B cell (primary cell): ENCODE results near the gene NCKAP5L. TPM values are rescaled to one million over a fixed set of nuclear protein-coding genes. Genes with fewer than 3 reads are reported as not detected.

Experiments
- ATAC-seq: fragments of 200-7000 bp; cut with Tn5 transposase; one replicate; pipeline ENCODE4 v1.10.0; 2021; ENCODE audit warnings: low read depth, mild to moderate bottlenecking, moderate number of reproducible peaks, moderate library complexity
- CTCF ChIA-PET: fragments of 350-600 bp; sonication (Branson Sonifier 250); formaldehyde crosslinking; loops from one replicate; lab custom pipeline; 2021; ENCODE audit warnings: antibody characterized with exemption, inconsistent platforms; lab: Charles Lee
- POLR2A ChIA-PET: fragments of 350-600 bp; sonication (Branson Sonifier 250); formaldehyde crosslinking; loops from one replicate; lab custom pipeline; 2021; ENCODE audit warnings: antibody characterized with exemption; lab: Charles Lee
- DNase-seq: peaks from one replicate; pipeline ENCODE4 v3.0.0; 2013
- H2AFZ ChIP-seq: 2 replicates; pipeline ENCODE4 v1.6.1; 2012; ENCODE audit warnings: mild to moderate bottlenecking, low read depth, low read length; ENCODE audit not compliant: insufficient read depth, poor library complexity, severe bottlenecking
- H3K27ac ChIP-seq, 2 donors: 1 replicate in 1 of 2; 2 replicates in 1 of 2; pipeline ENCODE4 v1.5.1; 2012 to 2013; ENCODE audit warnings: low read length in 2 of 2, mild to moderate bottlenecking in 2 of 2, moderate library complexity in 1 of 2
- H3K27me3 ChIP-seq, 4 experiments: fragments of 200-600 bp in 1 of 4; sonication (generic) in 1 of 4; replicated peaks in 1 of 4; 1 replicate in 2 of 4; 2 replicates in 2 of 4; pipeline versions ENCODE4 v1.6.1 to v1.7.0; 2013 to 2016; ENCODE audit warnings: low read length in 3 of 4, mild to moderate bottlenecking in 2 of 4, mixed read lengths in 1 of 4, moderate library complexity in 1 of 4; ENCODE audit not compliant: insufficient read depth in 4 of 4, control insufficient read depth in 3 of 4; ENCODE audit errors: control extremely low read depth in 1 of 4
- H3K36me3 ChIP-seq, 2 experiments: replicated peaks in 1 of 2; 1 replicate in 1 of 2; 2 replicates in 1 of 2; pipeline versions ENCODE4 v1.6.1 to v1.7.1; 2013; ENCODE audit warnings: low read length in 1 of 2; ENCODE audit not compliant: insufficient read depth in 2 of 2, control insufficient read depth in 1 of 2; ENCODE audit errors: control extremely low read depth in 1 of 2, extremely low read depth in 1 of 2
- H3K4me1 ChIP-seq, 2 donors: fragments of 200-600 bp in 1 of 2; sonication (generic) in 1 of 2; 1 replicate in 1 of 2; 2 replicates in 1 of 2; pipeline versions ENCODE4 v1.5.1 to v1.6.1; 2013 to 2017; ENCODE audit warnings: low read length in 2 of 2; ENCODE audit not compliant: control insufficient read depth in 2 of 2, insufficient read depth in 2 of 2
- H3K4me2 ChIP-seq: replicated peaks from 2 replicates; pipeline ENCODE3; 2012; ENCODE audit warnings: mild to moderate bottlenecking, low read depth, low read length; ENCODE audit not compliant: poor library complexity, severe bottlenecking
- H3K4me3 ChIP-seq, 5 experiments: fragments of 200-600 bp in 1 of 5; sonication (generic) in 1 of 5; 1 replicate in 3 of 5; 2 replicates in 2 of 5; pipeline versions ENCODE4 v1.5.1 to v1.7.0; 2011 to 2016; ENCODE audit warnings: low read length in 4 of 5, mild to moderate bottlenecking in 4 of 5, low read depth in 2 of 5, control low read depth in 1 of 5, moderate library complexity in 1 of 5; ENCODE audit not compliant: insufficient read depth in 1 of 5; ENCODE audit errors: control extremely low read depth in 1 of 5, extremely low read depth in 1 of 5
- H3K79me2 ChIP-seq: fragments of 200-600 bp; sonication (generic); one replicate; pipeline ENCODE4 v1.6.0; 2016; ENCODE audit warnings: low read length; ENCODE audit not compliant: control insufficient read depth, insufficient read depth
- H3K9ac ChIP-seq: fragments of 200-600 bp; sonication (generic); 2 replicates; pipeline ENCODE4 v1.6.1; 2017; ENCODE audit warnings: mild to moderate bottlenecking, low read length, moderate library complexity
- H3K9me3 ChIP-seq, 3 donors: one replicate each; pipeline versions ENCODE4 v1.6.1 to v1.7.1; 2013; ENCODE audit warnings: low read length in 2 of 3; ENCODE audit not compliant: control insufficient read depth in 2 of 3, insufficient read depth in 1 of 3; ENCODE audit errors: control extremely low read depth in 1 of 3
- H4K20me1 ChIP-seq: 2 replicates; pipeline ENCODE4 v1.6.0; 2012; ENCODE audit warnings: mild to moderate bottlenecking, low read length; ENCODE audit not compliant: insufficient read depth, control insufficient read depth, poor library complexity, severe bottlenecking
- H3K27ac Mint-ChIP-seq: one replicate; pipeline ENCODE4 v1.8.0; 2021; ENCODE audit warnings: mixed read lengths
- H3K27me3 Mint-ChIP-seq: one replicate; pipeline ENCODE4 v1.8.0; 2021; ENCODE audit warnings: mixed read lengths
- H3K4me1 Mint-ChIP-seq: one replicate; pipeline ENCODE4 v1.8.0; 2021; ENCODE audit warnings: mixed read lengths
- H3K4me3 Mint-ChIP-seq: one replicate; pipeline ENCODE4 v1.8.0; 2021; ENCODE audit warnings: mixed read lengths
- H3K9me3 Mint-ChIP-seq: one replicate; pipeline ENCODE4 v1.8.0; 2022; ENCODE audit warnings: mixed read lengths; ENCODE audit not compliant: insufficient read depth
- CTCF ChIP-seq: fragments of 200-600 bp; IDR thresholded peaks from one replicate; pipeline ENCODE4 v1.8.0; 2022; ENCODE audit warnings: antibody characterized with exemption, mild to moderate bottlenecking
- EZH2 ChIP-seq: IDR thresholded peaks from 2 replicates; pipeline ENCODE4 v1.6.1; 2012; ENCODE audit warnings: borderline replicate concordance, low read depth, mild to moderate bottlenecking, moderate library complexity, low read length; ENCODE audit not compliant: insufficient read depth, poor library complexity, severe bottlenecking
- WGBS: methylation state at CpG from one replicate; pipeline ENCODE4 v1.1.5; 2013; ENCODE audit warnings: missing lambda C conversion rate; ENCODE audit not compliant: insufficient coverage; 5-methylcytosine and 5-hydroxymethylcytosine counted together
- intact Hi-C: fragments of 100-400 bp; cut with micrococcal nuclease; formaldehyde crosslinking; loops from one replicate; pipeline ENCODE4 v1.10.0; 2022
- polyA plus RNA-seq: library from polyadenylated mRNA; depleted of rRNA; stranded (reverse); fragments of >200 nt; gene quantifications from 2 replicates; pipeline ENCODE4 v1.2.3, GENCODE V29; 2012
- total RNA-seq, 2 donors: library from RNA; stranded (reverse); fragments of 120-200 nt in 1 of 2; gene quantifications; 1 replicate in 1 of 2; 2 replicates in 1 of 2; pipeline versions ENCODE4 v1.2.3 to v1.2.4, GENCODE V29; 2013 to 2022

NCKAP5L gene
- total and polyA plus RNA-seq, 2 donors (not counting 1 experiment from before 2014, with no cell fraction given): 3.2 to 13.2 TPM

GRCh38 chr12:49838973-49839633 is 10.9 kb upstream of the NCKAP5L start:
- no peaks in the 10 kb centered on the region for H4K20me1 ChIP-seq
- ChIA-PET POLR2A (interaction anchor here (1.1 kb wide), 1 partner anchor 98 kb away, joined by 3 read pairs; the partner anchor contains the start of gene TMBIM6), CTCF (interaction anchor here (0.6 to 4.2 kb wide), 25 partner anchors 9 to 273 kb away, joined by 3 to 57 read pairs (median 4); partner anchors contain the start of genes COX14, NCKAP5L and TMBIM6)
- intact Hi-C loops: loop anchor here (1.0 kb wide), 4 partner anchors 11 to 195 kb away; partner anchors contain the start of gene NCKAP5L
- H3K4me2 ChIP-seq: no peak overlapping the region
- TF ChIP-seq EZH2 (no peak), CTCF (peak; percentile 79)
- Mint-ChIP-seq H3K9me3 (no peaks in the 10 kb centered on the region), H3K27me3 (no peaks in the 10 kb centered on the region), H3K4me1 (peaks cover 28% of the 10 kb centered on the region), H3K27ac (no peak overlapping the region), H3K4me3 (no peak overlapping the region)
- H3K4me3 ChIP-seq: no peak overlapping the region
- H3K4me1 ChIP-seq: peaks cover 12 to 21% of the 10 kb centered on the region in 2 donors
- 67% methylated on average over 3 of the region's 3 CpGs for WGBS
- peaks cover 0 to 6% of the 10 kb centered on the region in 2 experiments for H3K36me3 ChIP-seq
- ATAC-seq (peak; percentile 31), DNase-seq (peak; percentile 63)
- H3K9me3 ChIP-seq: no peaks in the 10 kb centered on the region
- peaks cover 3% of the 10 kb centered on the region for H3K79me2 ChIP-seq
- no peak overlapping the region for H2AFZ ChIP-seq
- H3K27ac ChIP-seq: no peak overlapping the region
- H3K9ac ChIP-seq: no peak overlapping the region
- H3K27me3 ChIP-seq: no peaks in the 10 kb centered on the region

- Histone ChIP-seq H3K4me2 (no peak overlapping the region), H3K27me3 (no peaks in the 10 kb centered on the region), H4K20me1 (no peaks in the 10 kb centered on the region), H3K9ac (no peak overlapping the region), H2AFZ (no peak overlapping the region), H3K4me3 (no peak overlapping the region), H3K9me3 (no peaks in the 10 kb centered on the region), H3K4me1 (peaks cover 7 to 8% of the 10 kb centered on the region in 2 donors), H3K79me2 (peaks cover 14% of the 10 kb centered on the region), H3K27ac (no peak overlapping the region), H3K36me3 (no peaks in the 10 kb centered on the region)
- H3K27ac Mint-ChIP-seq: no peak overlapping the region
- WGBS: 100% methylated on average over 1 of the region's 5 CpGs
- no peaks in the 10 kb centered on the region for H3K9me3 Mint-ChIP-seq
- ChIA-PET CTCF (interaction anchor here (1.0 kb wide), 1 partner anchor 55 kb away, joined by 4 read pairs; no protein-coding TSS in a partner anchor), POLR2A (no interaction called here)
- TF ChIP-seq EZH2: no peak
- no peak for TF ChIP-seq CTCF
- DNase-seq: no peak
- intact Hi-C loops: no loop called here
- no peak for ATAC-seq
- H3K4me1 Mint-ChIP-seq: peaks cover 12% of the 10 kb centered on the region
- H3K4me3 Mint-ChIP-seq: no peak overlapping the region
- no peaks in the 10 kb centered on the region for H3K27me3 Mint-ChIP-seq
These were observed 4.7 kb upstream of the NCKAP5L start for GRCh38 chr12:49832836-49833421.
